Gastrocnemius medialis (tissue), 4 donors: ENCODE results near the gene ENTPD1. TPM values are rescaled to one million over a fixed set of nuclear protein-coding genes. Genes with fewer than 3 reads are reported as not detected.

Experiments
- ATAC-seq, 2 donors: fragments of 150-250 bp; one replicate each; pipeline ENCODE4 v1.9.1; 2016
- DNase-seq, 2 donors: peaks; one replicate each; pipeline ENCODE4 v3.0.0-alpha.2; 2019
- H3K27ac ChIP-seq, 4 donors: fragments of 200-600 bp; sonication (generic); 1 replicate in 1 of 4; 2 replicates in 3 of 4; pipeline ENCODE4 v1.5.1; 2016 to 2018; ENCODE audit warnings: mild to moderate bottlenecking in 2 of 4, moderate library complexity in 1 of 4
- H3K27me3 ChIP-seq, 3 donors: fragments of 200-600 bp; sonication (generic) in 2 of 3; 1 replicate in 1 of 3; 2 replicates in 2 of 3; pipeline versions ENCODE4 v1.5.1 to v1.6.0; 2016 to 2019; ENCODE audit warnings: mild to moderate bottlenecking in 1 of 3, moderate library complexity in 1 of 3
- H3K36me3 ChIP-seq, 2 donors: fragments of 200-600 bp; sonication (generic) in 1 of 2; one replicate each; pipeline ENCODE4 v1.5.1; 2017 to 2018
- H3K4me1 ChIP-seq, 2 donors: fragments of 200-600 bp; sonication (generic) in 1 of 2; one replicate each; pipeline ENCODE4 v1.5.1; 2016 to 2017; ENCODE audit warnings: mild to moderate bottlenecking in 2 of 2
- H3K4me3 ChIP-seq, 4 donors: fragments of 200-600 bp; sonication (generic) in 3 of 4; 1 replicate in 1 of 4; 2 replicates in 3 of 4; pipeline ENCODE4 v1.5.1; 2016 to 2019; ENCODE audit warnings: mild to moderate bottlenecking in 2 of 4
- H3K9me3 ChIP-seq, 3 donors: fragments of 200-600 bp; sonication (generic) in 2 of 3; 1 replicate in 1 of 3; 2 replicates in 2 of 3; pipeline ENCODE4 v1.5.1; 2016 to 2019
- POLR2A ChIP-seq, 2 donors: fragments of 450-650 bp; IDR thresholded peaks; one replicate each; pipeline ENCODE4 v1.6.1; 2017; ENCODE audit warnings: antibody characterized with exemption in 2 of 2, mild to moderate bottlenecking in 2 of 2, moderate library complexity in 2 of 2
- in situ Hi-C, 4 donors: fragments of 200-750 bp; cut with MboI; loops; one replicate each; pipeline versions ENCODE4 v1.15.0 to v1.8.0; 2017; ENCODE audit warnings: low sequenced_read_pairs in 4 of 4
- intact Hi-C: fragments of 100-400 bp; cut with DNase I; formaldehyde crosslinking; loops from one replicate; pipeline ENCODE4 v1.15.1; 2023; ENCODE audit warnings: low total_unique reads
- total RNA-seq, 4 donors: library from RNA; depleted of rRNA; stranded (reverse); fragments of >200 nt; gene quantifications; one replicate each; pipeline versions ENCODE4 v1.1.0 to v1.2.3, GENCODE V29; 2016
- TF ChIP-seq, protein P1 (sequence below), 5 experiments: fragments of 450-650 bp in 3 of 5; fragments of 200-600 bp in 2 of 5; sonication (generic) in 2 of 5; IDR thresholded peaks in 4 of 5; conservative IDR thresholded peaks in 1 of 5; 1 replicate in 4 of 5; 2 replicates in 1 of 5; pipeline ENCODE4 v1.5.1; 2016 to 2019; ENCODE audit warnings: antibody characterized with exemption in 5 of 5, mild to moderate bottlenecking in 3 of 5, moderate library complexity in 3 of 5

Gene ENTPD1
- total RNA-seq, 4 donors from 2014 or later: 1.7 to 6.9 (median 3.8) TPM

DNA sequence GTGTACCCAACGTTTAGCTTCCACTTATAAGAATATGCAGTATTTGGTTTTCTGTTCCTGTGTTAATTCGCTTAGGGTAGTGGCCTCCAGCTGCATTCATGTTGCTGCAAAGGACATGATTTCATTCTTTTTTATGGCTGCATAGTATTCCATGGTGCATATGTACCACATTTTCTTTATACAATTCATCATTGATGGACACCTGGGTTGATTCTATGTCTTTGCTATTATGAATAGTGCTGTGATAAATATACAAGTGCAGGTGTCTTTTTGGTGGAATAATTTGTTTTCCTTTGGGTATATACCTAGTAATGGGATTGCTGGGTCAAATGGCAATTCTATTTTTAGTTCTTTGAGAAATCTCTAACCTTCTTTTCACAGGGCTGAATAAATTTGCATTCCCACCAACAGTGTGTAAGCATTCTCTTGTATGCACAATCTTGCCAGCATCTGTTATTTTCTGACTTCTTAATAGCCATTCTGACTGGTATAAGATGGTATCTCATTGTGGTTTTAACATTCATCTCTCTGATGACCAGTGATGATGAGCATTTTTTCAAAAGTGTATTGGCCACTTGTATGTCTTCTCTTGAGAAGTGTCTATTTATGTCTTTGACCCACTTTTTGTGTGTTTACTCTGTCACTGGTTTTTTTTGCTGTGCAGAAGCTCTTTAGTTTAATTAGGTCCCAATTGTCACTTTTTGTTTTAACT lies 79.3 kb downstream of the ENTPD1 start:
- in situ Hi-C loops (no loop called here), intact Hi-C loops (no loop called here)

DNA sequence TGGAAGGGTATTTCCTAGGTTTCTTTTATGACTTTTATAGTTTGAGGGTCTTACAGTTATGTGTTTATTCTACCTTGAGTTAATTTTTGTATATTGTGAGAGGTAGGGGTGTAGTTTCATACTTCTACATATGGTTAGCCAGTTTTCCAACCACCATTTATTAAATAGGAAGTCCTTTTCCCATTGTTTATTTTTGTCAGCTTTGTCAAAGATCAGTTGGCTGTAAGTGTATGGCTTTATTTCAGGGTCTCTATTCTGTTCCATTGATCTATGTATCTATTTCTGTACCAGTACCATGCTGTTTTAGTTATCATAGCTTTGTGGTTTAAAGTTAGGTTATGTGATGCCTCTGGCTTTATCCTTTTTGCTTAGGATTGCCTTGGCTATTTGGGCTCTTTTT lies 79.9 kb downstream of the ENTPD1 start:
- TF ChIP-seq, protein P1, sequence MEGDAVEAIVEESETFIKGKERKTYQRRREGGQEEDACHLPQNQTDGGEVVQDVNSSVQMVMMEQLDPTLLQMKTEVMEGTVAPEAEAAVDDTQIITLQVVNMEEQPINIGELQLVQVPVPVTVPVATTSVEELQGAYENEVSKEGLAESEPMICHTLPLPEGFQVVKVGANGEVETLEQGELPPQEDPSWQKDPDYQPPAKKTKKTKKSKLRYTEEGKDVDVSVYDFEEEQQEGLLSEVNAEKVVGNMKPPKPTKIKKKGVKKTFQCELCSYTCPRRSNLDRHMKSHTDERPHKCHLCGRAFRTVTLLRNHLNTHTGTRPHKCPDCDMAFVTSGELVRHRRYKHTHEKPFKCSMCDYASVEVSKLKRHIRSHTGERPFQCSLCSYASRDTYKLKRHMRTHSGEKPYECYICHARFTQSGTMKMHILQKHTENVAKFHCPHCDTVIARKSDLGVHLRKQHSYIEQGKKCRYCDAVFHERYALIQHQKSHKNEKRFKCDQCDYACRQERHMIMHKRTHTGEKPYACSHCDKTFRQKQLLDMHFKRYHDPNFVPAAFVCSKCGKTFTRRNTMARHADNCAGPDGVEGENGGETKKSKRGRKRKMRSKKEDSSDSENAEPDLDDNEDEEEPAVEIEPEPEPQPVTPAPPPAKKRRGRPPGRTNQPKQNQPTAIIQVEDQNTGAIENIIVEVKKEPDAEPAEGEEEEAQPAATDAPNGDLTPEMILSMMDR (IDR thresholded peaks at IDR 0.05 in 4 of 5, conservative IDR thresholded peaks at IDR 0.05 in 1 of 5): no peak
- no peak for TF ChIP-seq POLR2A (IDR thresholded peaks at IDR 0.05)
- in situ Hi-C loops: no loop called here
- ATAC-seq: no peak
- DNase-seq: no peak
- intact Hi-C loops: no loop called here
- Histone ChIP-seq H3K4me1 (peaks cover 0 to 4% of the 10 kb centered on the region in 2 donors), H3K27me3 (no peaks in the 10 kb centered on the region), H3K27ac (no peak overlapping the region), H3K4me3 (no peak overlapping the region), H3K36me3 (no peaks in the 10 kb centered on the region), H3K9me3 (no peaks in the 10 kb centered on the region)

More for the DNA sequence above, 79.3 kb downstream of the ENTPD1 start:
- ATAC-seq (no peak), DNase-seq (no peak)
- no peaks in the 10 kb centered on the region for H3K27me3 ChIP-seq
- no peak overlapping the region for H3K4me3 ChIP-seq
- no peak overlapping the region for H3K27ac ChIP-seq
- no peaks in the 10 kb centered on the region for H3K9me3 ChIP-seq
- H3K36me3 ChIP-seq: no peaks in the 10 kb centered on the region
- TF ChIP-seq, protein P1 (IDR thresholded peaks at IDR 0.05 in 4 of 5, conservative IDR thresholded peaks at IDR 0.05 in 1 of 5): no peak
- no peak for TF ChIP-seq POLR2A (IDR thresholded peaks at IDR 0.05)
- peaks cover 0 to 4% of the 10 kb centered on the region in 2 donors for H3K4me1 ChIP-seq

DNA sequence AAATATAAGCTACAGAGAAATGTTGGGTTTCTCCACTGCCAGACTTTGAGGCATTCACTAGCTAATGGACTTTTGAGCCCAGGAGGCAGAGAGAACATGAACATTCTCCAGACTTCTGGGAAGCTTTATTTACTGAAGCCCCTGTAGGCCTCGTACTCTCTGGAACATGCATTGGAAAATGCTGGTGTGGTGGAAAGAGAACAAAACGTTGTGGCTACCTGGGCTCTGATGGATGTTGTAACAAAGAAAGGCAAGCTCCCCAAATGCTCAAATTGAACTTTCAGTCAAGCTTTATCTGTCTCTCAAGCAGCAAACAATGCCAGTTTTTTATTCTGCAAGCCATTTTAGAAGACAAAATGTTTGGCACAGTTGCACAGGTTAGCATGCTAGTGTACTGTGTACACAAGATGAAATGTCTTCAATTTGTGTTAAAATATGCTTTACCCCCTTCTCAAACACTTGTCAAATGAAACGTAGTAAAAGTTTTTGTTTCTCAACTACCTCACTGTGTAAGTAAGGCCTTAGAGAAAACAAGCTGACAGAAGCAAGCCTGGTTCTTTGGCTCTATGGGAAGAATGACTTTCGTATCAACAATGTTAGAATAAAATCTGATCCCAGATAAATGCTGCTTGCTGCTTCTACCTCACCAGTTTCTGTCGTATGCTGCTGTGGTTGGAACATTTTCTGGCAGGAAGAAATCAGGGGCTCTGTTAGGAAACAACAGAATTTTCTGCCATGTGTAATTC lies 80.8 kb downstream of the ENTPD1 start:
- H3K27ac ChIP-seq: no peak overlapping the region
- H3K4me3 ChIP-seq: no peak overlapping the region
- ATAC-seq (no peak), DNase-seq (no peak)
- peaks cover 0 to 3% of the 10 kb centered on the region in 2 donors for H3K4me1 ChIP-seq
- no peaks in the 10 kb centered on the region for H3K36me3 ChIP-seq
- in situ Hi-C loops (no loop called here), intact Hi-C loops (no loop called here)
- H3K27me3 ChIP-seq: no peaks in the 10 kb centered on the region
- no peaks in the 10 kb centered on the region for H3K9me3 ChIP-seq
- TF ChIP-seq, protein P1 (IDR thresholded peaks at IDR 0.05 in 4 of 5, conservative IDR thresholded peaks at IDR 0.05 in 1 of 5): no peak
- no peak for TF ChIP-seq POLR2A (IDR thresholded peaks at IDR 0.05)

DNA sequence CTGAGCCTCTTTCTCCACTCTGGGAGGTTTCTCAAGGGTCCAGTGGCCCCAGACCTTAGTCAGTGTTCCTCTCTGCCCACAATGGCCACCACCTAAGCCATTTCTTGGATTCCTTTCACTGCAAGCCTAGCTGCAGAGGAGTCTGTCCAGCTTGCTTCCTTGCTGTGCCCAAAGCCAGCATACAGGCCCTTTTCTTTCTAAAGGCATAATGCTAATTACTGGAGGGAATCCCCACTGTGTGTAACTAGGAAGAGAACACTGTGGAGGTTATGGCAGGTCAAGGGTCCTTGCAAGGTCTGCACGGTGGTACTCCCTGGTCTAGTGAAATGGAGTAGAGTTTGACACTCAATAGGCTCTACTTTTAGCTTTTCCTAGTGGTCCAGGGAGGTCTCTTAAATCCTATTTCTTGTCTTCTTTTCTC lies 81.4 kb downstream of the ENTPD1 start:
- H3K36me3 ChIP-seq: no peaks in the 10 kb centered on the region
- no peak for TF ChIP-seq POLR2A (IDR thresholded peaks at IDR 0.05)
- TF ChIP-seq, protein P1 (IDR thresholded peaks at IDR 0.05 in 4 of 5, conservative IDR thresholded peaks at IDR 0.05 in 1 of 5): no peak
- intact Hi-C loops: no loop called here
- in situ Hi-C loops: no loop called here
- H3K27ac ChIP-seq: no peak overlapping the region
- ATAC-seq (no peak), DNase-seq (no peak)
- H3K27me3 ChIP-seq: no peaks in the 10 kb centered on the region
- no peak overlapping the region for H3K4me3 ChIP-seq
- peaks cover 0 to 4% of the 10 kb centered on the region in 2 donors for H3K4me1 ChIP-seq
- no peaks in the 10 kb centered on the region for H3K9me3 ChIP-seq
